Kidney (tissue), 14 donors: Measurements from ENCODE around the gene HSPA4. TPM values are rescaled to one million over a fixed set of nuclear protein-coding genes. Genes with fewer than 3 reads are reported as not detected.
A peak's percentile ranks its signal among the peaks of the same experiment; 100 is the strongest.

Experiments
- DNase-seq, 5 donors: peaks; one replicate each; pipeline ENCODE4 v3.0.0-alpha.2; 2013 to 2020
- FAIRE-seq: peaks from 2 replicates; lab custom pipeline; 2012; peaks lifted over from hg19 to GRCh38; lab: Jason Lieb, UNC
- H3K27ac ChIP-seq, 2 donors: one replicate each; pipeline ENCODE4 v1.7.0; 2013; ENCODE audit warnings: low read depth in 2 of 2, low read length in 2 of 2, inconsistent platforms in 1 of 2
- H3K27me3 ChIP-seq: one replicate; pipeline ENCODE4 v1.7.1; 2013; ENCODE audit warnings: low read length, inconsistent platforms; ENCODE audit not compliant: control insufficient read depth, insufficient read depth
- H3K36me3 ChIP-seq, 3 donors: one replicate each; pipeline versions ENCODE4 v1.7.0 to v1.7.1; 2013; ENCODE audit warnings: low read length in 3 of 3, control low read depth in 1 of 3, inconsistent platforms in 1 of 3; ENCODE audit not compliant: insufficient read depth in 3 of 3, control insufficient read depth in 2 of 3
- H3K4me1 ChIP-seq, 3 donors: one replicate each; pipeline versions ENCODE4 v1.7.0 to v1.7.1; 2013; ENCODE audit warnings: low read length in 3 of 3, inconsistent platforms in 1 of 3, low read depth in 1 of 3; ENCODE audit not compliant: control insufficient read depth in 2 of 3, insufficient read depth in 2 of 3
- H3K4me3 ChIP-seq, 3 donors: one replicate each; pipeline versions ENCODE4 v1.7.0 to v1.8.1; 2013; ENCODE audit warnings: low read length in 3 of 3, control low read depth in 1 of 3, inconsistent platforms in 1 of 3
- H3K9ac ChIP-seq, 3 donors: one replicate each; pipeline versions ENCODE4 v1.7.0 to v1.7.1; 2013; ENCODE audit warnings: low read length in 3 of 3, control low read depth in 1 of 3, inconsistent platforms in 1 of 3
- H3K9me3 ChIP-seq, 3 donors: one replicate each; pipeline versions ENCODE4 v1.7.0 to v1.7.1; 2013; ENCODE audit warnings: low read length in 3 of 3, control low read depth in 1 of 3, inconsistent platforms in 1 of 3; ENCODE audit not compliant: control insufficient read depth in 2 of 3, insufficient read depth in 1 of 3
- intact Hi-C: fragments of 100-400 bp; cut with DNase I; formaldehyde crosslinking; loops from one replicate; pipeline ENCODE4 v1.11.1; 2022
- polyA plus RNA-seq: library from polyadenylated mRNA; stranded (reverse); fragments of 350-450 nt; fragmentation: Illumina TruSeq; extraction: RNeasy Lipid Tissue Mini Kit (QIAGEN cat#74804); gene quantifications from one replicate; pipeline ENCODE4 v1.2.3, GENCODE V29; 2014; ENCODE audit warnings: low read depth, low replicate concordance; ENCODE audit not compliant: insufficient read depth
- total RNA-seq: library from RNA; stranded (reverse); fragmentation: NEBNext Ultra II Directional; extraction: Animal tissue kit (Norgen Biotek cat#: 25700); gene quantifications from one replicate; pipeline ENCODE4 v1.2.1, GENCODE V29; 2021
- TF ChIP-seq, protein P1 (sequence below): IDR thresholded peaks from 3 replicates; pipeline ENCODE4 v1.5.1; 2012; ENCODE audit warnings: mild to moderate bottlenecking, moderate library complexity, borderline replicate concordance; ENCODE audit not compliant: insufficient read depth; ENCODE audit errors: extremely low read depth
- donor health status: control.
- donor health status: control.
- donor health status: control.
- donor health status: control.
- donor health status: control.
- donor health status: DM: yes; HTN: yes; CAD: no.
- donor health status: Normal renal cell carcinoma (clear cell type).

HSPA4 gene
- total and polyA plus RNA-seq, 2 donors from 2014 or later, result 79.7 to 81.5 TPM

DNA sequence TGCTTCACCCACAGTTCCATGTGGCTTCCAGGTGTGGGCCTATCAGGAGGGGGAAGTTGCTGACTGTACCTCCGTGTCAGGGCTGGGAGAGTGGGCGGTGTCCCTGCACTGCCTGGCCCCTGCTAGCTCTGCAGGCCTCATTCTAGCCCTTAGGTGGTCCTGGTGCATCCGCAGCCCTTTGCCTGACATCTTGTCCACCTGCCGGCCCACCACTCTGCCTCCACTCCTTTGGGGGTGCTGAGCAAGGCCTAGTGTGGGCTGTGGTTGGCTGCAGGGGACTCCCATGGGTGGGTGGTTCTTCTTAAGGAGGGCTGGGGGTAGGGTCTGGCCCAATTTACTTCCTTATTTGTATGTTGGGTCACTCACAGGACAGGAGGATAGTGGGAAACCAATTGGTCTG is 66.9 kb downstream of the HSPA4 start:
- H3K36me3 ChIP-seq, result no peaks in the 10 kb centered on the region
- intact Hi-C loops, result no loop called here
- no peak for DNase-seq
- no peak overlapping the region for H3K9ac ChIP-seq
- no peaks in the 10 kb centered on the region for H3K9me3 ChIP-seq
- TF ChIP-seq, protein P1, sequence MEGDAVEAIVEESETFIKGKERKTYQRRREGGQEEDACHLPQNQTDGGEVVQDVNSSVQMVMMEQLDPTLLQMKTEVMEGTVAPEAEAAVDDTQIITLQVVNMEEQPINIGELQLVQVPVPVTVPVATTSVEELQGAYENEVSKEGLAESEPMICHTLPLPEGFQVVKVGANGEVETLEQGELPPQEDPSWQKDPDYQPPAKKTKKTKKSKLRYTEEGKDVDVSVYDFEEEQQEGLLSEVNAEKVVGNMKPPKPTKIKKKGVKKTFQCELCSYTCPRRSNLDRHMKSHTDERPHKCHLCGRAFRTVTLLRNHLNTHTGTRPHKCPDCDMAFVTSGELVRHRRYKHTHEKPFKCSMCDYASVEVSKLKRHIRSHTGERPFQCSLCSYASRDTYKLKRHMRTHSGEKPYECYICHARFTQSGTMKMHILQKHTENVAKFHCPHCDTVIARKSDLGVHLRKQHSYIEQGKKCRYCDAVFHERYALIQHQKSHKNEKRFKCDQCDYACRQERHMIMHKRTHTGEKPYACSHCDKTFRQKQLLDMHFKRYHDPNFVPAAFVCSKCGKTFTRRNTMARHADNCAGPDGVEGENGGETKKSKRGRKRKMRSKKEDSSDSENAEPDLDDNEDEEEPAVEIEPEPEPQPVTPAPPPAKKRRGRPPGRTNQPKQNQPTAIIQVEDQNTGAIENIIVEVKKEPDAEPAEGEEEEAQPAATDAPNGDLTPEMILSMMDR, result no peak
- H3K4me3 ChIP-seq, result no peak overlapping the region
- FAIRE-seq, result no peak
- no peak overlapping the region for H3K27ac ChIP-seq
- no peaks in the 10 kb centered on the region for H3K4me1 ChIP-seq
- H3K27me3 ChIP-seq, result no peaks in the 10 kb centered on the region

DNA sequence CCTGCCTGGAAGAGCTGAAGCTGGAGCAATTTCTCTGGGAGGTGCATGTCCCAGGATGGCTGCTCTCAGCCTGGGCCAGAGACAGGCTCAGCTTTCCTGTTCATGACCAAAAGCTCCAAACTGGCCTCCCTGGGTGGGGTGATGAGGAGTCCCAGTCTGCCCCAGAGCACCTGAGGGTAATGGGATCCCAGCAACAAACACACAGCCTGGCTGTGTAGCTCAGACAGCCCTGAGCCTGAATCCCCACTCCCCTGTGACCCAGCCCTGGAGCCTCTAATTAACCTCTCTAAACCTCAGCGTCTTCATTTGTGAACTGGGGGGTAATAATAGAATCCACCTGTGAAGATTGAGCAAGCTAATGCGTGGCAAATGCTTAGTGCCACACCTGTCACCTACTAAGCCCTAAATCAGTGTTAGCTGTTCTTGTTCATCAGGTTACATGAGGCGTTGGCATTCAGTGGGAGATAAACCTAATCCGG is 67.5 kb downstream of the HSPA4 start:
- H3K4me1 ChIP-seq, result no peaks in the 10 kb centered on the region
- no peak overlapping the region for H3K9ac ChIP-seq
- no peak overlapping the region for H3K27ac ChIP-seq
- H3K36me3 ChIP-seq, result no peaks in the 10 kb centered on the region
- DNase-seq, result peak in 1 of 5 donors; percentile 8
- no peaks in the 10 kb centered on the region for H3K27me3 ChIP-seq
- no peaks in the 10 kb centered on the region for H3K9me3 ChIP-seq
- FAIRE-seq, result no peak
- TF ChIP-seq, protein P1, result no peak
- intact Hi-C loops, result no loop called here
- no peak overlapping the region for H3K4me3 ChIP-seq

DNA sequence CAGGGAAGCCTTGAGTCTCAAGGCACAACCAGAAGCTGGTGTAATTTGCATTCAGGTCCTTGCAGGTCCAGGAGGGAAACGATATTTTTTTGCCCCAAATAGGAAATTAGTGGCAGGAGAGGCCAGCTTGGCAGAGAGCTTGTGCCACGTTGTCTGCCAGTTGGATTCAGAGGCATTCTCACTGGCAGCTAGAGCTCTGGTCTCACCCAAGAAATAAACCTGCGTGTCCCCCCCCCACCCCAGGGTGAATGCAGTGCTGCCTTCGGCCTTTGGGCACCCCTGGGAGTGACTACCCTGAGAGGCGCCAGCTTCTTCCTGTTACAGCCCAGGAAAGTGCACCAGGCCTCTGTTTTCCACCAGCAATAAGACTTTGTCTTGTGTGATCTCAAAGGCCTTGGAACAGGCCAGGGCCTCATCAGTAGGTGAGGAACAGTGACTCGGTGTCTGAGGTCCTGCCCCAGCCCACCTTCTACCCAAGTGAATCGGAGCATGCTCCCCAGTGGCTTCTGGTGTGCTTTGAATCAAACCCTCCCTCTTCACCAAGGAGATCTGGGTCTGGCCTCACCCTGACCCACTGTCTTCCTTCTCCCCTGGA is 68.4 kb downstream of the HSPA4 start:
- FAIRE-seq, result no peak
- no peaks in the 10 kb centered on the region for H3K27me3 ChIP-seq
- no peaks in the 10 kb centered on the region for H3K9me3 ChIP-seq
- H3K36me3 ChIP-seq, result no peaks in the 10 kb centered on the region
- no peaks in the 10 kb centered on the region for H3K4me1 ChIP-seq
- H3K27ac ChIP-seq, result no peak overlapping the region
- H3K4me3 ChIP-seq, result no peak overlapping the region
- DNase-seq, result no peak
- intact Hi-C loops, result no loop called here
- TF ChIP-seq, protein P1, result no peak
- no peak overlapping the region for H3K9ac ChIP-seq

DNA sequence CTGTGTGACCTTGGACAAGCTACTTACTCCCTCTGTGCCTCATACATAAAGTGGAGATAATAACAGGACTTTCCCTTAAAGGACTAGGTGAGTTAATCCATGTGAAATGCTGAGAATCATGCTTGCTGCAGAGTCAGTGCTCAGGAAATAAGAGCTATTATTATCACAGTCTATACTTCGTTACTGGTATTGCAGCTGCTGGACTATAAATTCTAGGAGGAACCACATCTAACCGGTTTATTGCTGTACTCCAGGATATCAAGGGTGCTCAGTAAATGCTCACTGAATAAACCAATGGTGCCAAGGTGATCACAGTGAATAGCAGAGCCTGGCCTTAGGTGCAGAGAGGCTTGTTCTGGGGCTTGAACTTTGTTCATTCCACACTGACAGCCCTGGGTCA is 69.3 kb downstream of the HSPA4 start:
- H3K36me3 ChIP-seq, result no peaks in the 10 kb centered on the region
- intact Hi-C loops, result no loop called here
- no peak for FAIRE-seq
- no peak overlapping the region for H3K27ac ChIP-seq
- no peak for DNase-seq
- H3K9me3 ChIP-seq, result no peaks in the 10 kb centered on the region
- H3K27me3 ChIP-seq, result no peaks in the 10 kb centered on the region
- no peak overlapping the region for H3K9ac ChIP-seq
- no peak overlapping the region for H3K4me3 ChIP-seq
- H3K4me1 ChIP-seq, result no peaks in the 10 kb centered on the region
- TF ChIP-seq, protein P1, result no peak
